GM13976 (cell line): Measurements from ENCODE around the gene PDGFRB.

Experiments used
- DNase-seq: peaks from one replicate; pipeline ENCODE4 v3.0.0; 2012; ENCODE audit warnings: low spot score
- in situ Hi-C: fragments of 300-500 bp; cut with MboI; formaldehyde crosslinking; loops from one replicate; pipeline ENCODE4 v1.12.0; 2022; ENCODE audit warnings: low sequenced_read_pairs, mixed read lengths, inconsistent platforms; ENCODE audit not compliant: unreplicated experiment
- TF ChIP-seq, protein P1 (sequence below): IDR thresholded peaks from 2 replicates; pipeline ENCODE4 v1.5.1; 2012; ENCODE audit warnings: borderline replicate concordance, mild to moderate bottlenecking; ENCODE audit not compliant: insufficient read depth; ENCODE audit errors: extremely low read depth, missing control alignments, control extremely low read depth

Gene PDGFRB

DNA sequence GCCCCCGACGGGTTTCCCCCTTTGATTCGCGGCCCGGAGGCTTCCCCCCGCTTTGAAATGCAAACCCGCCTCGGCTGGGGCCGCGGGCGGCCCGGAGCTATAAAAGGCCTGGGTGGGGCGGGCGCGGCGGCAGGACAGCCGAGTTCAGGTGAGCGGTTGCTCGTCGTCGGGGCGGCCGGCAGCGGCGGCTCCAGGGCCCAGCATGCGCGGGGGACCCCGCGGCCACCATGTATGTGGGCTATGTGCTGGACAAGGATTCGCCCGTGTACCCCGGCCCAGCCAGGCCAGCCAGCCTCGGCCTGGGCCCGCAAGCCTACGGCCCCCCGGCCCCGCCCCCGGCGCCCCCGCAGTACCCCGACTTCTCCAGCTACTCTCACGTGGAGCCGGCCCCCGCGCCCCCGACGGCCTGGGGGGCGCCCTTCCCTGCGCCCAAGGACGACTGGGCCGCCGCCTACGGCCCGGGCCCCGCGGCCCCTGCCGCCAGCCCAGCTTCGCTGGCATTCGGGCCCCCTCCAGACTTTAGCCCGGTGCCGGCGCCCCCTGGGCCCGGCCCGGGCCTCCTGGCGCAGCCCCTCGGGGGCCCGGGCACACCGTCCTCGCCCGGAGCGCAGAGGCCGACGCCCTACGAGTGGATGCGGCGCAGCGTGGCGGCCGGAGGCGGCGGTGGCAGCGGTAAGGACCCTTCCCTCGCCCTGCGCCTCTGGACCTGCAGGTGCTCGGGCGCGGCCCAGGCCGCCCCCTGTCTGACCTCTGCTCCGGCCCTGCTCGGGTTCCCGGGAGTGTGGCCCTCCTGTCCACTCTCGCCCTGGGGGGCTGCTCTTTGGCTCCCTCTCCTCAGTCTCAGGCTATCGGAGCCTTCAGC is 11.2 kb upstream of the PDGFRB start, which contains the start of gene CDX1:
TSS of gene CDX1 (plus strand) at position 129 of the 862 bp plus-strand sequence. CDS start at position 228, 99 bp downstream.
- no peak for DNase-seq
- in situ Hi-C loops = loop anchor here (10.0 kb wide), 1 partner anchor 48 kb away; no protein-coding TSS in a partner anchor

DNA sequence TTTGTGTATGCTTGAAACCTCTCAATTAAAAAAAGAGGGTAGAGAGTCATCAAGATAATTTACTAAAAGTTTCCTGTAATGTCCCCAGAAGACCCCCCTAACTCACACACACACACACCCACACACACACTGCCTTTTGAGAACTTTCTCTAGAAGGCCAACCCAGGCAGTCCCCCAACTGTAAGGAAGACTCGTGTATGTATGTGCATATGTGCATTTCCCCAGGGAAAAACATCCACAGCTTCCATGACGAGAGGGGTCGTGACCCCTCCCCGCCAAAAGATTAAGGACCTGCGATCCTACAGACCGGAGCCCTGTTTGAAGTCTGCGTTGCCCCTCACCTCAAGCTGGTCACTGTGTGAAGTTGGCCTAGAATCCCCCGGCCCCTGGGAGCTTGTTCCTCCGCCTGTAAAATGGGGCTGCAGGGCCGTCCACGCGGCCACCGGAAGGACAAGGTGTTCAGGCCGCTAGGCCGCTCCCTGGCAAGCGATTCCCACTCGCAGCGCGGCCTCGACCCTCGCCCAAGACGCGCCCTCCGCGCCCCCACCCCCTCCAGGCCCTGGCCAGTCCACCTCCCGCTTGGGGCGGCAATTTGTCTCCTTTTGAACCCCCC is 10.5 kb upstream of the PDGFRB start:
- no peak for DNase-seq
- in situ Hi-C loops = loop anchor here (10.0 kb wide), 1 partner anchor 49 kb away; no protein-coding TSS in a partner anchor
- TF ChIP-seq, protein P1, sequence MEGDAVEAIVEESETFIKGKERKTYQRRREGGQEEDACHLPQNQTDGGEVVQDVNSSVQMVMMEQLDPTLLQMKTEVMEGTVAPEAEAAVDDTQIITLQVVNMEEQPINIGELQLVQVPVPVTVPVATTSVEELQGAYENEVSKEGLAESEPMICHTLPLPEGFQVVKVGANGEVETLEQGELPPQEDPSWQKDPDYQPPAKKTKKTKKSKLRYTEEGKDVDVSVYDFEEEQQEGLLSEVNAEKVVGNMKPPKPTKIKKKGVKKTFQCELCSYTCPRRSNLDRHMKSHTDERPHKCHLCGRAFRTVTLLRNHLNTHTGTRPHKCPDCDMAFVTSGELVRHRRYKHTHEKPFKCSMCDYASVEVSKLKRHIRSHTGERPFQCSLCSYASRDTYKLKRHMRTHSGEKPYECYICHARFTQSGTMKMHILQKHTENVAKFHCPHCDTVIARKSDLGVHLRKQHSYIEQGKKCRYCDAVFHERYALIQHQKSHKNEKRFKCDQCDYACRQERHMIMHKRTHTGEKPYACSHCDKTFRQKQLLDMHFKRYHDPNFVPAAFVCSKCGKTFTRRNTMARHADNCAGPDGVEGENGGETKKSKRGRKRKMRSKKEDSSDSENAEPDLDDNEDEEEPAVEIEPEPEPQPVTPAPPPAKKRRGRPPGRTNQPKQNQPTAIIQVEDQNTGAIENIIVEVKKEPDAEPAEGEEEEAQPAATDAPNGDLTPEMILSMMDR = no peak

More for the DNA sequence above, 11.2 kb upstream of the PDGFRB start, which contains the start of gene CDX1:
- TF ChIP-seq, protein P1 = no peak

GRCh38 chr5:150164211-150164980 is 8.8 kb upstream of the PDGFRB start:
- DNase-seq = no peak
- TF ChIP-seq, protein P1 = no peak
- in situ Hi-C loops = loop anchor here (10.0 kb wide), 1 partner anchor 50 kb away; no protein-coding TSS in a partner anchor

GRCh38 chr5:150163547-150164059 is 8.0 kb upstream of the PDGFRB start:
- in situ Hi-C loops = loop anchor here (10.0 kb wide), 1 partner anchor 51 kb away; no protein-coding TSS in a partner anchor
- TF ChIP-seq, protein P1 = no peak
- DNase-seq = no peak

GRCh38 chr5:150163035-150163434 is 7.4 kb upstream of the PDGFRB start:
- no peak for DNase-seq
- in situ Hi-C loops = loop anchor here (10.0 kb wide), 1 partner anchor 52 kb away; no protein-coding TSS in a partner anchor
- TF ChIP-seq, protein P1 = no peak

- in situ Hi-C loops = loop anchor here (10.0 kb wide), 1 partner anchor 53 kb away; no protein-coding TSS in a partner anchor
- DNase-seq = no peak
- TF ChIP-seq, protein P1 = no peak
Observed at GRCh38 chr5:150162142-150162513, 6.5 kb upstream of the PDGFRB start.
